MM.1S (cell line): ENCODE results near the gene TRAPPC11.

ENCODE experiments used
- DNase-seq: peaks from one replicate; pipeline ENCODE4 v3.0.0-alpha.2; 2015
- H2AFZ ChIP-seq: fragments of 300-600 bp; sonication (generic); 2 replicates; pipeline ENCODE4 v1.6.0; 2016; ENCODE audit warnings: antibody characterized with exemption, low read length
- H3F3A ChIP-seq: fragments of 300-600 bp; sonication (generic); 2 replicates; pipeline ENCODE4 v1.6.1; 2016; ENCODE audit warnings: mild to moderate bottlenecking, antibody characterized with exemption, low read length, moderate library complexity, mixed read lengths; ENCODE audit not compliant: insufficient read depth
- H3K27ac ChIP-seq: fragments of 300-600 bp; sonication (generic); 2 replicates; pipeline ENCODE4 v1.5.1; 2016; ENCODE audit warnings: mild to moderate bottlenecking, low read length
- H3K27me3 ChIP-seq: fragments of 300-600 bp; sonication (generic); replicated peaks from 2 replicates; pipeline ENCODE4 v1.6.0; 2016; ENCODE audit warnings: low read length; ENCODE audit not compliant: insufficient read depth
- H3K36me3 ChIP-seq: fragments of 300-600 bp; sonication (generic); replicated peaks from 2 replicates; pipeline ENCODE4 v1.6.1; 2016; ENCODE audit warnings: mild to moderate bottlenecking, low read length, mixed read lengths; ENCODE audit not compliant: insufficient read depth
- H3K4me1 ChIP-seq: fragments of 300-600 bp; sonication (generic); 2 replicates; pipeline ENCODE4 v1.6.1; 2016; ENCODE audit warnings: low read length, mixed read lengths
- H3K4me2 ChIP-seq: fragments of 300-600 bp; sonication (generic); 2 replicates; pipeline ENCODE4 v1.6.0; 2016; ENCODE audit warnings: low read depth, low read length
- H3K4me3 ChIP-seq: fragments of 300-600 bp; sonication (generic); 2 replicates; pipeline ENCODE4 v1.5.1; 2016; ENCODE audit warnings: low read length, mixed read lengths
- H3K79me2 ChIP-seq: fragments of 300-600 bp; sonication (generic); 2 replicates; pipeline ENCODE4 v1.6.1; 2016; ENCODE audit warnings: mixed run types, low read length, mixed read lengths
- H3K9ac ChIP-seq: fragments of 300-600 bp; sonication (generic); 2 replicates; pipeline ENCODE4 v1.6.1; 2016; ENCODE audit warnings: low read length, mixed read lengths
- H3K9me2 ChIP-seq: fragments of 300-600 bp; sonication (generic); replicated peaks from 2 replicates; pipeline ENCODE4 v1.6.1; 2016; ENCODE audit warnings: mild to moderate bottlenecking, low read length, mixed read lengths; ENCODE audit not compliant: insufficient read depth
- H3K9me3 ChIP-seq: fragments of 300-600 bp; sonication (generic); replicated peaks from 2 replicates; pipeline ENCODE4 v1.6.1; 2016; ENCODE audit warnings: mild to moderate bottlenecking, low read length, mixed read lengths; ENCODE audit not compliant: insufficient read depth
- H4K20me1 ChIP-seq: fragments of 300-600 bp; sonication (generic); 2 replicates; pipeline ENCODE4 v1.6.1; 2016; ENCODE audit warnings: mild to moderate bottlenecking, low read length, moderate library complexity, mixed read lengths; ENCODE audit not compliant: insufficient read depth
- EZH2 ChIP-seq: fragments of 300-600 bp; sonication (generic); optimal IDR thresholded peaks from 2 replicates; pipeline ENCODE3; 2017; ENCODE audit warnings: low read depth, mild to moderate bottlenecking, antibody characterized with exemption, low read length, mixed read lengths
- EZH2phosphoT487 ChIP-seq: fragments of 300-600 bp; sonication (generic); IDR thresholded peaks from 2 replicates; pipeline ENCODE4 v1.6.1; 2018; ENCODE audit warnings: antibody characterized with exemption, low read length
- TF ChIP-seq, protein P1 (sequence below): fragments of 300-600 bp; sonication (generic); IDR thresholded peaks from 2 replicates; pipeline ENCODE4 v1.5.1; 2016; ENCODE audit warnings: antibody characterized with exemption, low read length, mixed read lengths

Gene TRAPPC11

DNA sequence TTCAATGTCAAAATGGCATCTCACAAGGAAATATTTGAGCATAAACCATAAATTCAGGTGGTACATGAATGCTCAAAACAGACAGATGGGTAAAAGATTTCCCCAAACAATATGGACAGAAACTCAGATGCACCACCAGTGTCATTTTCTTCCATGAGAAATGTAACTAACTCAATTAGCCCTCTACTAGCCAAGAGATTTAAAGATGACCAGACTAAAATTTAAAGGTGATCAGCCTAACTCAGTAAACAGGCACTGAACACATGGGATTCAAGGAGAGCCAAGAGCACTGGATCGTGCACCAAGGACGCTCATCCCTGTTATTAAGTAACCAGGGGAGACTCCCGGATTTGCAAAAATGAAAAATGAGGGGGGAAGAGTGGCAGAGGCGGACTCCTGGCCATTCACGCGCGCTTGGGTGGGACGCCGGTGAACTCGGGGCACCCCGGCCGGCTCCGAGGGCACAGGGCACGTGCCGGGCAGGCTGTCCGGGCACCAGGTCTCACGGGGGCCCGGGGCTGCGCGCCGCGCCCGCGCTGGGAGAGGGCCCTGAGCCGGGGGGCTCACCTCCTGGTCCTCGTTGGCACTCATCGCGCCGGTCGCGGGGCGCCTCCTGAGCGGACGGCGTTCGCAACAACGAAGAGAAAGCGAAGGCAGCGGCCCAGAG is 598 bp upstream of the TRAPPC11 start:
- H4K20me1 ChIP-seq = no peaks in the 10 kb centered on the region
- no peak for DNase-seq
- H3K27ac ChIP-seq = peak overlapping the region; percentile 61; the same call in 1 of the 2 replicates

DNA sequence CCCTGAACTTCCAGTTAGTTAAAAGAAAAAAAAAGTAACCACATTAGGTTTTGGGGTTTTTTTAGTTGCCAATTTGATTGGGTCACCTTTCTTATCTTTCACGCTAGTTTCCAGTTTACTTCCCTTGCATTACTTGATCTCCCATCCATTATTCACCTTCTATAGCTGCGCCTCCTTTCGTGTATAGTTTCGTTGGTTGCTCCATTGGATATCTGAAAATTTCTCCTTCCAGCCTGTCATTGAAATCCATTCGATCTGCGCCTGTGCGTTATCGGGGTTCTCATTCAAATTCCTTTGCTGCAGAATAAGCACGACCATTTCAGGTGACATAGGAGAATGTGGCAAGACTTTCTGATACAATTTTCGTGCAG is 764 bp downstream of the TRAPPC11 start:
- peak overlapping the region; percentile 95 for H3K4me2 ChIP-seq
- no peak for DNase-seq

More for the DNA sequence above, 598 bp upstream of the TRAPPC11 start:
- peaks cover 51% of the 10 kb centered on the region for H3K79me2 ChIP-seq
- no peaks in the 10 kb centered on the region for H3K9me3 ChIP-seq
- no peak for TF ChIP-seq EZH2
- TF ChIP-seq, protein P1, sequence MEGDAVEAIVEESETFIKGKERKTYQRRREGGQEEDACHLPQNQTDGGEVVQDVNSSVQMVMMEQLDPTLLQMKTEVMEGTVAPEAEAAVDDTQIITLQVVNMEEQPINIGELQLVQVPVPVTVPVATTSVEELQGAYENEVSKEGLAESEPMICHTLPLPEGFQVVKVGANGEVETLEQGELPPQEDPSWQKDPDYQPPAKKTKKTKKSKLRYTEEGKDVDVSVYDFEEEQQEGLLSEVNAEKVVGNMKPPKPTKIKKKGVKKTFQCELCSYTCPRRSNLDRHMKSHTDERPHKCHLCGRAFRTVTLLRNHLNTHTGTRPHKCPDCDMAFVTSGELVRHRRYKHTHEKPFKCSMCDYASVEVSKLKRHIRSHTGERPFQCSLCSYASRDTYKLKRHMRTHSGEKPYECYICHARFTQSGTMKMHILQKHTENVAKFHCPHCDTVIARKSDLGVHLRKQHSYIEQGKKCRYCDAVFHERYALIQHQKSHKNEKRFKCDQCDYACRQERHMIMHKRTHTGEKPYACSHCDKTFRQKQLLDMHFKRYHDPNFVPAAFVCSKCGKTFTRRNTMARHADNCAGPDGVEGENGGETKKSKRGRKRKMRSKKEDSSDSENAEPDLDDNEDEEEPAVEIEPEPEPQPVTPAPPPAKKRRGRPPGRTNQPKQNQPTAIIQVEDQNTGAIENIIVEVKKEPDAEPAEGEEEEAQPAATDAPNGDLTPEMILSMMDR = no peak
- TF ChIP-seq EZH2phosphoT487 = no peak
- H3K4me1 ChIP-seq = peaks cover 10% of the 10 kb centered on the region; the same call in 1 of the 2 replicates
- H3K27me3 ChIP-seq = no peaks in the 10 kb centered on the region
- H3K9ac ChIP-seq = peak overlapping the region; percentile 83
- peak overlapping the region; percentile 83 for H3K4me2 ChIP-seq
- no peaks in the 10 kb centered on the region for H3K36me3 ChIP-seq
- peak overlapping the region; percentile 80 for H3K4me3 ChIP-seq
- H3F3A ChIP-seq = peaks cover 12% of the 10 kb centered on the region
- H2AFZ ChIP-seq = peak overlapping the region; percentile 65
- H3K9me2 ChIP-seq = no peaks in the 10 kb centered on the region

DNA sequence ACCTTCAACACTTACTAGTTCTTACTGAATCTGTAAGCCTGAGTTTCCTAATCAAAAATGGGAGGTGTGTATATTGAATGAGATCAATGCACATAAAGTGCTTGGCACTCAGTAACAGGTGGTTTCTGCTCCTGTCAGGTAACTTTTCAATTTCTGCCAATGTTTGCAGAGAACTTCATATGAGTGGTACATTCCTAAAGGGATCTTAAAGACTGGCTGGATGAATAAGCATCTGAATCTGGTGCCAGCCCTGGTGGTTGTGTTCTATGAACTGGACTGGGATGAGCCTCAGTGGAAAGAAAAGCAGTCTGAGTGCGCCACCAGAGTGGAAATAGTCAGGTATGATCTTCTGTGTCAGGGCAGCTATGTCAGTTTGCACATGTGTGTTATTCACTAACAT is 7.0 kb downstream of the TRAPPC11 start:
- no peak overlapping the region for H2AFZ ChIP-seq
- no peak for DNase-seq
- H4K20me1 ChIP-seq = no peaks in the 10 kb centered on the region
- H3K4me3 ChIP-seq = no peak overlapping the region
- no peak overlapping the region for H3K27ac ChIP-seq
- H3F3A ChIP-seq = no peaks in the 10 kb centered on the region
- H3K79me2 ChIP-seq = peaks cover 11% of the 10 kb centered on the region
- H3K4me2 ChIP-seq = no peak overlapping the region
- H3K9me3 ChIP-seq = no peaks in the 10 kb centered on the region
- TF ChIP-seq EZH2phosphoT487 (no peak), EZH2 (no peak)
- TF ChIP-seq, protein P1 = no peak
- H3K27me3 ChIP-seq = no peaks in the 10 kb centered on the region
- H3K9ac ChIP-seq = no peak overlapping the region
- no peaks in the 10 kb centered on the region for H3K4me1 ChIP-seq
- peaks cover 8% of the 10 kb centered on the region; the same call in 1 of the 2 replicates for H3K36me3 ChIP-seq
- no peaks in the 10 kb centered on the region for H3K9me2 ChIP-seq

More for the DNA sequence above, 764 bp downstream of the TRAPPC11 start:
- no peaks in the 10 kb centered on the region for H3K9me3 ChIP-seq
- H4K20me1 ChIP-seq = no peaks in the 10 kb centered on the region
- peaks cover 51% of the 10 kb centered on the region for H3K79me2 ChIP-seq
- H3K4me1 ChIP-seq = peaks cover 10% of the 10 kb centered on the region; the same call in 1 of the 2 replicates
- no peaks in the 10 kb centered on the region for H3K36me3 ChIP-seq
- H2AFZ ChIP-seq = peak overlapping the region; percentile 92
- peaks cover 12% of the 10 kb centered on the region for H3F3A ChIP-seq
- no peaks in the 10 kb centered on the region for H3K27me3 ChIP-seq
- TF ChIP-seq, protein P1 = no peak
- TF ChIP-seq EZH2 (no peak), EZH2phosphoT487 (no peak)
- peak overlapping the region; percentile 83 for H3K9ac ChIP-seq
- H3K4me3 ChIP-seq = peak overlapping the region; percentile 80
- peak overlapping the region; percentile 61 for H3K27ac ChIP-seq
- no peaks in the 10 kb centered on the region for H3K9me2 ChIP-seq
